ENCODE results near the gene CNKSR1. TPM values are rescaled to one million over a fixed set of nuclear protein-coding genes. Genes with fewer than 3 reads are reported as not detected.

Gene CNKSR1
- polyA plus RNA-seq, 3 donors, result 1.4 TPM; not detected in 2

- intact Hi-C loops (cut with micrococcal nuclease), result loop anchor here in 1 of 2 donors (2.0 to 5.0 kb wide), 2 partner anchors 41 to 67 kb away; partner anchors contain the start of genes C1orf232 and ZNF593
- peaks cover 49% of the 10 kb centered on the region for H3K79me2 ChIP-seq (ENCODE audit: insufficient read depth, low read length)
- peak within 1 kb of the TSS; percentile 65 to 98 (median 81) for H3K4me3 ChIP-seq (replicated peaks in 1 of 3; ENCODE audit: low read depth in 2 of 3, low read length in 3 of 3)
- DNase-seq, result peak; percentile 95 to 97 (median 97)
- H3K4me3 Mint-ChIP-seq, result peak within 1 kb of the TSS; percentile 99
- peak within 1 kb of the TSS; percentile 91 to 97 (median 96) for H3K27ac Mint-ChIP-seq
- H3K27me3 ChIP-seq (ENCODE audit: control insufficient read depth in 2 of 2, insufficient read depth in 2 of 2, low read length in 2 of 2), result no peaks in the 10 kb centered on the region
- peak within 1 kb of the TSS; percentile 70 to 98 for H3K27ac ChIP-seq (ENCODE audit: low read depth in 1 of 2, low read length in 2 of 2)
- peak; percentile 52 for TF ChIP-seq CTCF (IDR thresholded peaks at IDR 0.05)
- under 1% methylated on average over 71 of the region's 73 CpGs for WGBS (ENCODE audit: insufficient coverage)
- H3K9me3 ChIP-seq (replicated peaks in 1 of 2; ENCODE audit: control insufficient read depth in 1 of 2, insufficient read depth in 1 of 2, low read length in 2 of 2), result peaks cover 0 to 8% of the 10 kb centered on the region in 2 donors
- H3K4me1 Mint-ChIP-seq, result peaks cover 32% of the 10 kb centered on the region
- H3K36me3 ChIP-seq (replicated peaks in 1 of 2; ENCODE audit: control insufficient read depth in 1 of 2, insufficient read depth in 2 of 2, low read length in 2 of 2), result no peaks in the 10 kb centered on the region
- H3K4me2 ChIP-seq (replicated peaks; ENCODE audit: extremely low read depth, low read length, poor library complexity, severe bottlenecking), result peak within 1 kb of the TSS; percentile 94
- H3K27me3 Mint-ChIP-seq (ENCODE audit: low read depth in 3 of 3), result peaks cover 0 to 2% (median 2%) of the 10 kb centered on the region in 3 donors
- H4K20me1 ChIP-seq (ENCODE audit: insufficient read depth, low read length), result no peaks in the 10 kb centered on the region
- peaks cover 29 to 39% of the 10 kb centered on the region in 2 donors for H3K4me1 ChIP-seq (ENCODE audit: control insufficient read depth in 1 of 2, insufficient read depth in 2 of 2, low read length in 2 of 2)
- H3K9me3 Mint-ChIP-seq, result peaks cover 0 to 7% (median 6%) of the 10 kb centered on the region in 7 donors
- peak within 1 kb of the TSS; percentile 98 for H2AFZ ChIP-seq (ENCODE audit: insufficient read depth, low read depth, low read length, poor library complexity, severe bottlenecking)
- H3K9ac ChIP-seq (ENCODE audit: insufficient read depth, low read length, poor library complexity, severe bottlenecking), result peak within 1 kb of the TSS; percentile 91
- no peaks in the 10 kb centered on the region for H3K36me3 Mint-ChIP-seq
Observed at GRCh38 chr1:26233903-26234643, 56.8 kb downstream of the CNKSR1 start, which contains the start of gene CEP85. TSS of gene CEP85 (plus strand) at chr1:26234200. CDS start at chr1:26239784, 5,584 bp downstream.

GRCh38 chr1:26234644-26235370 lies 57.5 kb downstream of the CNKSR1 start:
- H3K4me1 Mint-ChIP-seq, result peaks cover 32% of the 10 kb centered on the region
- Histone ChIP-seq H3K4me3 (replicated peaks in 1 of 3; ENCODE audit: low read depth in 2 of 3, low read length in 3 of 3) (peak overlapping the region; percentile 65 to 98 (median 81)), H3K36me3 (replicated peaks in 1 of 2; ENCODE audit: control insufficient read depth in 1 of 2, insufficient read depth in 2 of 2, low read length in 2 of 2) (peaks cover 0 to 4% of the 10 kb centered on the region in 2 donors), H3K9me3 (replicated peaks in 1 of 2; ENCODE audit: control insufficient read depth in 1 of 2, insufficient read depth in 1 of 2, low read length in 2 of 2) (peaks cover 0 to 8% of the 10 kb centered on the region in 2 donors), H4K20me1 (ENCODE audit: insufficient read depth, low read length) (no peaks in the 10 kb centered on the region), H3K4me1 (ENCODE audit: control insufficient read depth in 1 of 2, insufficient read depth in 2 of 2, low read length in 2 of 2) (peaks cover 29 to 39% of the 10 kb centered on the region in 2 donors), H2AFZ (ENCODE audit: insufficient read depth, low read depth, low read length, poor library complexity, severe bottlenecking) (peak overlapping the region; percentile 98), H3K27ac (ENCODE audit: low read depth in 1 of 2, low read length in 2 of 2) (peak overlapping the region; percentile 70 to 98), H3K79me2 (ENCODE audit: insufficient read depth, low read length) (peaks cover 56% of the 10 kb centered on the region), H3K27me3 (ENCODE audit: control insufficient read depth in 2 of 2, insufficient read depth in 2 of 2, low read length in 2 of 2) (no peaks in the 10 kb centered on the region), H3K4me2 (replicated peaks; ENCODE audit: extremely low read depth, low read length, poor library complexity, severe bottlenecking) (peak overlapping the region; percentile 94), H3K9ac (ENCODE audit: insufficient read depth, low read length, poor library complexity, severe bottlenecking) (peak overlapping the region; percentile 91)
- H3K27me3 Mint-ChIP-seq (ENCODE audit: low read depth in 3 of 3), result peaks cover 0 to 2% (median 2%) of the 10 kb centered on the region in 3 donors
- peak overlapping the region; percentile 99 for H3K4me3 Mint-ChIP-seq
- peaks cover 0 to 7% (median 6%) of the 10 kb centered on the region in 7 donors for H3K9me3 Mint-ChIP-seq
- WGBS (ENCODE audit: insufficient coverage), result 1% methylated on average over 13 of the region's 30 CpGs
- peak overlapping the region; percentile 91 to 97 (median 96) for H3K27ac Mint-ChIP-seq
- intact Hi-C loops (cut with micrococcal nuclease), result loop anchor here in 1 of 2 donors (2.0 to 5.0 kb wide), 2 partner anchors 40 to 68 kb away; partner anchors contain the start of genes C1orf232 and ZNF593
- no peak for TF ChIP-seq CTCF (IDR thresholded peaks at IDR 0.05)
- H3K36me3 Mint-ChIP-seq, result peaks cover 3 to 4% of the 10 kb centered on the region in 2 donors
- peak in 1 of 3 donors; percentile 33 for DNase-seq

All from CD14-positive monocyte (primary cell).